A549 (cell line): ENCODE results near the gene ZFYVE27.

Experiments
- CEBPB ChIP-seq, 2 experiments: fragments of >200 bp in 1 of 2; sonication (Bioruptor Twin) in 1 of 2; formaldehyde crosslinking in 1 of 2; IDR thresholded peaks; 2 replicates each; pipeline ENCODE4 v1.6.1; 2012 to 2016
- CHD2 ChIP-seq: fragments of 150-350 bp; IDR thresholded peaks from 2 replicates; pipeline ENCODE4 v1.6.1; 2014; ENCODE audit warnings: low read length; ENCODE audit not compliant: partially characterized antibody
- CTCF ChIP-seq: fragments of >200 bp; sonication (Bioruptor Twin); formaldehyde crosslinking; IDR thresholded peaks from 3 replicates; pipeline ENCODE4 v1.5.1; 2016
- GATA3 ChIP-seq: IDR thresholded peaks from 2 replicates; pipeline ENCODE4 v1.6.1; 2012; ENCODE audit warnings: borderline replicate concordance
- HDAC2 ChIP-seq: fragments of 200-600 bp; sonication (generic); IDR thresholded peaks from 2 replicates; pipeline ENCODE4 v1.6.1; 2016
- JUNB ChIP-seq: fragments of >200 bp; sonication (Bioruptor Twin); formaldehyde crosslinking; IDR thresholded peaks from 2 replicates; pipeline ENCODE4 v1.6.1; 2016
- NFE2L2 ChIP-seq: fragments of 150-350 bp; conservative IDR thresholded peaks from 2 replicates; pipeline ENCODE4 v1.6.1; 2014; ENCODE audit warnings: low read length
- POLR2A ChIP-seq: IDR thresholded peaks from 2 replicates; pipeline ENCODE4 v1.6.1; 2012; ENCODE audit warnings: mild to moderate bottlenecking, low read length
- RAD21 ChIP-seq, 2 experiments: fragments of >200 bp in 1 of 2; sonication (Bioruptor Twin) in 1 of 2; formaldehyde crosslinking in 1 of 2; IDR thresholded peaks in 1 of 2; conservative IDR thresholded peaks in 1 of 2; 2 replicates in 1 of 2; 3 replicates in 1 of 2; pipeline ENCODE4 v1.6.1; 2012 to 2018; ENCODE audit warnings: inconsistent platforms in 1 of 2
- RARB ChIP-seq: fragments of 250-450 bp; sonication (Bioruptor Pico); IDR thresholded peaks from 2 replicates; pipeline ENCODE4 v1.8.0; 2021; ENCODE audit warnings: mild to moderate bottlenecking, moderate library complexity
- SMC3 ChIP-seq: fragments of >200 bp; sonication (Bioruptor Twin); formaldehyde crosslinking; IDR thresholded peaks from 3 replicates; pipeline ENCODE4 v1.6.1; 2018; ENCODE audit warnings: inconsistent platforms
- TP53 ChIP-seq: fragments of 250-450 bp; sonication (Bioruptor Pico); IDR thresholded peaks from 2 replicates; pipeline ENCODE4 v1.5.0; 2021; ENCODE audit warnings: mild to moderate bottlenecking, moderate library complexity
- TF ChIP-seq, protein P1 (sequence below): fragments of 450-650 bp; IDR thresholded peaks from 2 replicates; pipeline ENCODE4 v1.6.1; 2014; ENCODE audit warnings: antibody characterized with exemption

DNA sequence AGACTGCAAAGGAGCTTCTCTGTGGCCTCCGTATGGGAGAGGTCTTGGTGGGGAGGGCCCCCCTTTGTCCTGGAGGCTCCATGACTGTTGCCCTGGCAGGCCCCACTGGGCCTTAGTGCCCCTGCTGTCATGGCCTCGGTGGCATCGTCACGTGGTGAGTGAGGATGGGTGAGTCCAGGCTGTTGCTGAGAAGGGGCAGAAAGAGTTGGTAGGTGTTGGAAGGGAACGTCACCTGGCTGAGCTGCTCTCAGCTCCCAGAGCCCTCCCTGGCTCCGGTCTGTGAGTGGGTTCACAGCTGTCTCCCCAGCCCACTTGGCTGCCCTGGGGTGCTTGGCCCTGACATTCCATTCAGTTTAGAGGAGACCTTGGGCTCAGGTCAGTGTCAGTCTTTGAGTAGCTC lies 18.8 kb downstream of the ZFYVE27 start:
- TF ChIP-seq CEBPB (IDR thresholded peaks at IDR 0.05) (no peak), HDAC2 (no peak), CTCF (no peak), RAD21 (conservative IDR thresholded peaks at IDR 0.05 in 1 of 2, IDR thresholded peaks at IDR 0.05 in 1 of 2) (no peak), GATA3 (no peak), POLR2A (no peak), NFE2L2 (no peak), CHD2 (no peak), JUNB (no peak), TP53 (CRISPR knock-in tag) (no peak), RARB (CRISPR knock-in tag) (no peak), SMC3 (no peak)
- TF ChIP-seq, protein P1, sequence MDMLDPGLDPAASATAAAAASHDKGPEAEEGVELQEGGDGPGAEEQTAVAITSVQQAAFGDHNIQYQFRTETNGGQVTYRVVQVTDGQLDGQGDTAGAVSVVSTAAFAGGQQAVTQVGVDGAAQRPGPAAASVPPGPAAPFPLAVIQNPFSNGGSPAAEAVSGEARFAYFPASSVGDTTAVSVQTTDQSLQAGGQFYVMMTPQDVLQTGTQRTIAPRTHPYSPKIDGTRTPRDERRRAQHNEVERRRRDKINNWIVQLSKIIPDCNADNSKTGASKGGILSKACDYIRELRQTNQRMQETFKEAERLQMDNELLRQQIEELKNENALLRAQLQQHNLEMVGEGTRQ, result no peak
